ENCODE results near the gene GLB1L3.

GLB1L3 gene

DNA sequence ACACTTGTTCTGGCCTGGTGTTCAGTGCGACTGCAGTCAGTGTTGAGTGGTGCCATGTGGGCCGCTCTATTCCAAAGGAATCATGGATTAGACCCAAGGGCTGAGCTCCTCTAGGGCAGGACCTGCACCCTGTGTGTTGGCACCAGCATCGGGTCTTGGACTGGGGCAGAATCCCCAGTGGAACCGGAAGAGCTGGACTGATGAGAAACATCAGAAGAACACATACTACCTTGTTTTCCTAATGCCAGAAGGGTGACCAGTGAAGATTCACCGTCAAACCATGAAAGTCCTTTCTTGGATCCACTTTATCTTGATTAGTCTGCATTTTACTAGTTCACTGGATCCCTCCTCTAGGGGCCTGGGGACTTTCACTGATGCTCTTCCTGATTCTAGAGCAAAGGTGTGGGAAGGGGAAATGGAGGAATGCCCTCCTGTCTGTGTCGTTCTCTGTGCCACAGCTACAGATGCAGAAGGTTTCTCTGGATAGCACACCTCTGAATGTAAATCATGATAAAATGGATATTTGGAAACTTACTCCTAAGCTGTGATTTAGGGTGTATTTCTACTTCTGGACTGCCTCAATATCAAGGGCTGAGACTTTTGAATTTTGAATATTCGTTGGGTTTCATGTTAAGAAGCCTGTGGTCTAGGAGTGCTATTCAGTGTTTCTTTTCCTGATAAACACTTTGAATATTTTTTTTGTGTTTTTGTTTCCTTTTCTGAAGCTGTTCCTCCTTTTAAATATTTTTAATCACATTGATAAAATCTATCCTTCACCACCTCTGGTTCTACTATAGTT is 11.0 kb upstream of the GLB1L3 start:
- H3K36me3 ChIP-seq = peaks cover 21 to 43% (median 36%) of the 10 kb centered on the region in 11 experiments
- no peak overlapping the region for H3K4me3 ChIP-seq
- H3K4me2 ChIP-seq = peak overlapping the region in 3 of 11 experiments; percentile 16 to 24 (median 21); a peak in 4 of 22 replicates
- H4K20me1 ChIP-seq = peaks cover 0 to 24% (median 0%) of the 10 kb centered on the region in 11 experiments; a peak in 7 of 22 replicates
- peaks cover 0 to 17% (median 9%) of the 10 kb centered on the region in 11 experiments; a peak in 12 of 22 replicates for H3K27me3 ChIP-seq
- no peak overlapping the region for H3K9ac ChIP-seq
- no peak for TF ChIP-seq Cebpa-rat (IDR thresholded peaks at IDR 0.05)
- H3K27ac ChIP-seq = no peak overlapping the region
- no peaks in the 10 kb centered on the region for H3K9me3 ChIP-seq (replicated peaks in 1 of 11)
- H3K4me1 ChIP-seq = peaks cover 26 to 72% (median 37%) of the 10 kb centered on the region in 10 experiments

GRCh38 chr11:134266440-134266839 is 9.7 kb upstream of the GLB1L3 start:
- Histone ChIP-seq H4K20me1 (peaks cover 0 to 23% (median 0%) of the 10 kb centered on the region in 11 experiments; a peak in 7 of 22 replicates), H3K9me3 (replicated peaks in 1 of 11) (no peaks in the 10 kb centered on the region), H3K27ac (peak overlapping the region in 4 of 11 experiments; percentile 43 to 67 (median 56); a peak in 7 of 22 replicates), H3K9ac (peak overlapping the region in 2 of 11 experiments; percentile 32 to 41; a peak in 3 of 22 replicates), H3K36me3 (peaks cover 17 to 35% (median 29%) of the 10 kb centered on the region in 11 experiments), H3K4me2 (peak overlapping the region in 5 of 11 experiments; percentile 31 to 73 (median 60); a peak in 12 of 22 replicates), H3K4me3 (no peak overlapping the region), H3K4me1 (peaks cover 20 to 59% (median 28%) of the 10 kb centered on the region in 10 experiments; a peak in 19 of 20 replicates), H3K27me3 (peaks cover under 1 to 30% (median 10%) of the 10 kb centered on the region in 11 experiments; a peak in 18 of 22 replicates)
- TF ChIP-seq Cebpa-rat (IDR thresholded peaks at IDR 0.05) = no peak

DNA sequence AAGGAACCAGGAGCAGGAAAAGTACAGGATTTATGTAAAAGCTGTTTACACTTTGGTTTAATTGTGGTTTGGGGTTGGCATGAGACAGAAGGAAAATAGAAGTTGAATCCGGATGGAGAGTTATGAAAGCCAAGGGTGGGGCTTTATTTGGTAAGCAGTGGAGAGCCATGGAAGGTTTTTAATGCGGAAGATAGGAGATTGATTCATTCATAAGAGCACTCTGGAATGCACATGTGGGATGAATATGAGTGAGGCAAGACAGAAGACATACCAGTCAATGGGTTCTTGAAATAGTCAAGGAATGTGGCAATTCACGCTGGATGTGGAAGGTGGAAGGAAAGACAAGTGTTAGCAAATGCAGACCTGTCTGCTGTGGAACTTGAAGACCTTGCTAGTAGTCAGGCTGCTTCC is 9.3 kb upstream of the GLB1L3 start:
- peak overlapping the region in 2 of 11 experiments; percentile 32 to 41; a peak in 2 of 22 replicates for H3K9ac ChIP-seq
- H3K36me3 ChIP-seq = peaks cover 14 to 31% (median 25%) of the 10 kb centered on the region in 11 experiments
- no peak overlapping the region for H3K4me3 ChIP-seq
- H3K27ac ChIP-seq = peak overlapping the region in 4 of 11 experiments; percentile 43 to 67 (median 59); a peak in 7 of 22 replicates
- H3K4me1 ChIP-seq = peaks cover 16 to 55% (median 24%) of the 10 kb centered on the region in 10 experiments; a peak in 19 of 20 replicates
- peak overlapping the region in 5 of 11 experiments; percentile 31 to 73 (median 60); a peak in 12 of 22 replicates for H3K4me2 ChIP-seq
- no peaks in the 10 kb centered on the region for H3K9me3 ChIP-seq (replicated peaks in 1 of 11)
- TF ChIP-seq Cebpa-rat (IDR thresholded peaks at IDR 0.05) = peak in 1 of 11 experiments; percentile 49; a peak in 2 of 22 replicates
- H4K20me1 ChIP-seq = peaks cover 0 to 19% (median 0%) of the 10 kb centered on the region in 11 experiments; a peak in 7 of 22 replicates
- peaks cover 5 to 34% (median 14%) of the 10 kb centered on the region in 11 experiments; a peak in 21 of 22 replicates for H3K27me3 ChIP-seq

GRCh38 chr11:134267461-134267860 is 8.7 kb upstream of the GLB1L3 start:
- Histone ChIP-seq H3K4me1 (peaks cover 9 to 49% (median 18%) of the 10 kb centered on the region in 10 experiments; a peak in 18 of 20 replicates), H3K9me3 (replicated peaks in 1 of 11) (no peaks in the 10 kb centered on the region), H3K4me3 (no peak overlapping the region), H3K27me3 (peaks cover 11 to 40% (median 20%) of the 10 kb centered on the region in 11 experiments), H3K36me3 (peaks cover 11 to 26% (median 19%) of the 10 kb centered on the region in 11 experiments), H3K27ac (peak overlapping the region in 3 of 11 experiments; percentile 36 to 67 (median 65); a peak in 5 of 22 replicates), H3K9ac (0 out of 22 replicates have a peak overlapping the region, but pooled peaks of 2 of the 11 experiments have one; percentile 5 to 11), H4K20me1 (peaks cover 0 to 13% (median 0%) of the 10 kb centered on the region in 11 experiments; a peak in 6 of 22 replicates), H3K4me2 (peak overlapping the region in 4 of 11 experiments; percentile 39 to 73 (median 64); a peak in 8 of 22 replicates)
- TF ChIP-seq Cebpa-rat (IDR thresholded peaks at IDR 0.05) = no peak

DNA sequence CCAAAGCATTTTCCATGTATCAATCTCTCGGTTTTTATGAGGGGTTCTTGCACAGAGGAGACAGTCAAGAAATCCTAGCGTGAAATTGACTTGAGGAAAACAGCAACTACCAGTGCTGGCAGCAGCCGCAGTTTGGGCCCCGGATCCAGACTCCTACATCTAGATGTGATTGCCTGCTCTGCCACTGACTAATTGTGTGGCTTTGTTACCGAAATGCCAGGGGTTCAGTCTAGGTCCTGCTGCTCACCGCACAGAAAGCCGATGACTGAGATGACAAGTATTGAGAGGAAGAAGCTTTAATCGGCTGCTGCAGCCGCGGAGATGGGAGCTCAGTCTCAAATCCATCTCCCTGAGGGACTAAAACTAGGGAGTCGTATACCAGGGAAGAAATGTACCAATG is 8.2 kb upstream of the GLB1L3 start:
- Histone ChIP-seq H3K4me2 (peak overlapping the region in 3 of 11 experiments; percentile 25 to 73 (median 60); a peak in 4 of 22 replicates), H3K36me3 (peaks cover 7 to 21% (median 14%) of the 10 kb centered on the region in 11 experiments), H3K9me3 (replicated peaks in 1 of 11) (no peaks in the 10 kb centered on the region), H4K20me1 (peaks cover 0 to 10% (median 0%) of the 10 kb centered on the region in 11 experiments; a peak in 8 of 22 replicates), H3K27me3 (peaks cover 16 to 45% (median 25%) of the 10 kb centered on the region in 11 experiments), H3K27ac (no peak overlapping the region; a peak in 1 of 22 replicates), H3K4me1 (peaks cover 11 to 48% (median 19%) of the 10 kb centered on the region in 10 experiments; a peak in 16 of 20 replicates), H3K4me3 (no peak overlapping the region), H3K9ac (no peak overlapping the region)
- no peak for TF ChIP-seq Cebpa-rat (IDR thresholded peaks at IDR 0.05)

GRCh38 chr11:134270250-134270714 is 5.9 kb upstream of the GLB1L3 start:
- Histone ChIP-seq H3K9ac (no peak overlapping the region), H3K27me3 (peaks cover 39 to 68% (median 48%) of the 10 kb centered on the region in 11 experiments), H3K9me3 (replicated peaks in 1 of 11) (no peaks in the 10 kb centered on the region), H3K27ac (no peak overlapping the region), H4K20me1 (peaks cover 0 to 16% (median 5%) of the 10 kb centered on the region in 11 experiments; a peak in 11 of 22 replicates), H3K4me2 (peak overlapping the region in 9 of 11 experiments; percentile 12 to 49 (median 21); a peak in 12 of 22 replicates), H3K4me3 (no peak overlapping the region), H3K36me3 (0 out of 22 replicates have a peak, but pooled peaks cover 0 to under 1% (median 0%) of the 10 kb centered on the region in 11 experiments), H3K4me1 (peaks cover 14 to 42% (median 20%) of the 10 kb centered on the region in 10 experiments; a peak in 17 of 20 replicates)
- no peak for TF ChIP-seq Cebpa-rat (IDR thresholded peaks at IDR 0.05)

DNA sequence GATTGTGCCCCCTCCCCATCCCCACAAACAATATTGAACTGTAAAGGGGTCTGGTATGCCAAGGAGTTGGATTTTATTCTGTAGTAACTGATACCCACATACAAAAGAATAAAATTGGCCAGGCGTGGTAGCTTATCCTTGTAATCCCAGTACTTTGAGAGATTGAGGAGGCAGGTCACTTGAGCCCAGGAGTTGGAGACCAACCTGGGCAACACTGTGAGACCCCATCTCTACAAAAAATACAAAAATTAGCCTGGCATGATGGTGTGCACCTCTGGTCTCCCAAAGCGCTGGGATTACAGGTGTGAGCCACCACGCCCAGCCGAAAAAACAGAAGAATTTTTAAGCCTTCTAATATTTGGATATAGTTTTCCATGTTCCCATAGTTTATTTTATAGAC is 4.2 kb upstream of the GLB1L3 start:
- Histone ChIP-seq H3K4me1 (peaks cover 25 to 41% (median 34%) of the 10 kb centered on the region in 10 experiments), H3K36me3 (no peaks in the 10 kb centered on the region), H3K9ac (no peak overlapping the region), H4K20me1 (peaks cover 0 to 33% (median 22%) of the 10 kb centered on the region in 11 experiments; a peak in 18 of 22 replicates), H3K4me2 (no peak overlapping the region), H3K27ac (no peak overlapping the region), H3K9me3 (replicated peaks in 1 of 11) (no peaks in the 10 kb centered on the region), H3K27me3 (peaks cover 56 to 85% (median 65%) of the 10 kb centered on the region in 11 experiments), H3K4me3 (no peak overlapping the region)
- no peak for TF ChIP-seq Cebpa-rat (IDR thresholded peaks at IDR 0.05)

All from BLaER1 treated with 17β-estradiol and CSF1 and Interleukin-3, amounts not matched to agents 10 nM and 100 nM (cell line).